GM12878 (cell line): ENCODE measurements around the gene CRYBA2. TPM values are rescaled to one million over a fixed set of nuclear protein-coding genes. Genes with fewer than 3 reads are reported as not detected.

ENCODE experiments used
- ATAC-seq: fragments of 200-7000 bp; cut with Tn5 transposase; 3 replicates; pipeline ENCODE4 v1.9.1; 2020; ENCODE audit warnings: mild to moderate bottlenecking, moderate library complexity
- BruUV-seq: library from RNA; stranded (reverse); fragments of 400-500 nt; replicated peaks from 2 replicates; lab custom pipeline; 2021; lab: Mats Ljungman, UMichigan
- CTCF ChIA-PET: fragments of 300-600 bp; sonication (Branson Sonifier 250); formaldehyde crosslinking; extraction: SDS; loops from one replicate; lab custom pipeline; 2021; ENCODE audit warnings: inconsistent platforms; lab: Yijun Ruan, JAX
- POLR2A ChIA-PET: fragments of 350-600 bp; formaldehyde crosslinking; extraction: SDS; loops from one replicate; lab custom pipeline; 2021; ENCODE audit warnings: inconsistent platforms; lab: Charles Lee
- RAD21 ChIA-PET: fragments of 300-600 bp; sonication (Branson Sonifier 250); formaldehyde crosslinking; loops from one replicate; lab custom pipeline; 2023; ENCODE audit warnings: antibody characterized with exemption; ENCODE audit not compliant: unreplicated experiment; lab: Charles Lee
- SMC1A ChIA-PET: fragments of 300-600 bp; sonication (Branson Sonifier 250); formaldehyde crosslinking; loops from one replicate; lab custom pipeline; 2023; ENCODE audit not compliant: unreplicated experiment, uncharacterized antibody; lab: Charles Lee
- DNase-seq: peaks from one replicate; pipeline ENCODE4 v3.0.0-alpha.2; 2011; ENCODE audit warnings: low read depth, low spot score
- FAIRE-seq: peaks from 3 replicates; lab custom pipeline; 2011; peaks lifted over from hg19 to GRCh38; lab: Jason Lieb, UNC
- H2AFZ ChIP-seq: 2 replicates; pipeline ENCODE4 v1.6.0; 2011; ENCODE audit warnings: low read depth, low read length, control low read depth; ENCODE audit not compliant: control insufficient read depth
- H3K27ac ChIP-seq: 2 replicates; pipeline ENCODE4 v1.5.1; 2011; ENCODE audit warnings: control low read depth; ENCODE audit not compliant: control insufficient read depth, insufficient read depth
- H3K27me3 ChIP-seq, 2 experiments: replicated peaks in 1 of 2; 2 replicates each; pipeline versions ENCODE4 v1.6.0 to v1.6.1; 2011; ENCODE audit warnings: low read length in 1 of 2; ENCODE audit not compliant: control insufficient read depth in 2 of 2, insufficient read depth in 2 of 2
- H3K36me3 ChIP-seq, 2 experiments: 2 replicates each; pipeline ENCODE4 v1.5.1; 2011; ENCODE audit warnings: low read length in 1 of 2; ENCODE audit not compliant: control insufficient read depth in 2 of 2, insufficient read depth in 2 of 2
- H3K4me1 ChIP-seq: 2 replicates; pipeline ENCODE4 v1.6.1; 2011; ENCODE audit warnings: mild to moderate bottlenecking, low read length, moderate library complexity, mixed read lengths; ENCODE audit not compliant: control insufficient read depth, insufficient read depth
- H3K4me2 ChIP-seq: 2 replicates; pipeline ENCODE4 v1.6.0; 2011; ENCODE audit warnings: control low read depth; ENCODE audit not compliant: control insufficient read depth, insufficient read depth
- H3K4me3 ChIP-seq: fragments of 200-600 bp; sonication (generic); 2 replicates; pipeline ENCODE4 v1.5.1; 2016
- H3K79me2 ChIP-seq: 2 replicates; pipeline ENCODE4 v1.6.0; 2011; ENCODE audit warnings: low read length; ENCODE audit not compliant: control insufficient read depth, insufficient read depth
- H3K9ac ChIP-seq: 2 replicates; pipeline ENCODE4 v1.8.0; 2011; ENCODE audit warnings: low read length, control low read depth, mixed read lengths; ENCODE audit not compliant: control insufficient read depth, insufficient read depth
- H3K9me3 ChIP-seq: replicated peaks from 3 replicates; pipeline ENCODE4 v1.5.1; 2011; ENCODE audit warnings: mild to moderate bottlenecking, low read length; ENCODE audit not compliant: control insufficient read depth, insufficient read depth
- H4K20me1 ChIP-seq: 2 replicates; pipeline ENCODE4 v1.6.0; 2011; ENCODE audit not compliant: control insufficient read depth, insufficient read depth
- EGR1 ChIP-seq, 2 experiments: IDR thresholded peaks; 1 replicate in 1 of 2; 2 replicates in 1 of 2; pipeline ENCODE4 v1.6.1; 2011 to 2012; ENCODE audit warnings: low read depth in 2 of 2, low read length in 2 of 2, borderline replicate concordance in 1 of 2, mild to moderate bottlenecking in 1 of 2, moderate library complexity in 1 of 2
- JUND ChIP-seq: IDR thresholded peaks from 2 replicates; pipeline ENCODE4 v1.6.1; 2012; ENCODE audit warnings: low read depth, mild to moderate bottlenecking, low read length, improper control_type of control experiment, moderate library complexity
- MYC ChIP-seq: IDR thresholded peaks from 2 replicates; pipeline ENCODE4 v1.6.1; 2011; ENCODE audit warnings: mild to moderate bottlenecking, low read length, moderate library complexity, inconsistent platforms; ENCODE audit not compliant: insufficient read depth, insufficient replicate concordance, insufficient read length, severe bottlenecking
- NR2F1 ChIP-seq: fragments of 450-650 bp; conservative IDR thresholded peaks from 2 replicates; pipeline ENCODE4 v1.6.1; 2017; ENCODE audit warnings: mild to moderate bottlenecking
- NRF1 ChIP-seq: conservative IDR thresholded peaks from 2 replicates; pipeline ENCODE4 v1.6.1; 2011; ENCODE audit warnings: mild to moderate bottlenecking, low read depth, low read length, improper control_type of control experiment
- SREBF2 ChIP-seq: IDR thresholded peaks from 2 replicates; pipeline ENCODE4 v1.6.1; 2012; ENCODE audit warnings: mild to moderate bottlenecking, low read length
- ZBTB11 ChIP-seq: fragments of 450-650 bp; formaldehyde crosslinking; IDR thresholded peaks from 2 replicates; pipeline ENCODE4 v1.5.0; 2022; ENCODE audit warnings: mild to moderate bottlenecking, missing genetic modification characterization
- WGBS: methylation state at CpG from one replicate; pipeline ENCODE4 v1.1.6; 2016; ENCODE audit warnings: low lambda C conversion rate; ENCODE audit not compliant: insufficient replicate concordance, insufficient coverage; ENCODE audit errors: missing lambda C conversion rate; 5-methylcytosine and 5-hydroxymethylcytosine counted together
- in situ Hi-C: fragments of 300-500 bp; cut with MboI; formaldehyde crosslinking; loops from 9 replicates; pipeline ENCODE4 v1.14.3; 2018; ENCODE audit warnings: mixed read lengths
- intact Hi-C: fragments of 100-400 bp; cut with micrococcal nuclease; formaldehyde crosslinking; loops from one replicate; pipeline ENCODE4 v1.14.2; 2022; ENCODE audit not compliant: unreplicated experiment
- polyA plus RNA-seq, 11 experiments: library from polyadenylated mRNA; depleted of rRNA in 4 of 11; unstranded in 6 of 11; stranded (reverse) in 5 of 11; fragments of >200 nt; fragmentation: Nextera tagmentation in 4 of 11; fragmentation: Illumina TruSeq in 1 of 11; extraction: Ambion mirVana in 4 of 11; extraction: Trizol in 1 of 11; gene quantifications; 1 replicate in 1 of 11; 2 replicates in 10 of 11; pipeline versions ENCODE4 v1.2.1 to v1.2.3, GENCODE V29; 2011 to 2016; ENCODE audit warnings: inconsistent platforms in 2 of 11, missing spikeins in 2 of 11, low read depth in 1 of 11
- total RNA-seq, 4 experiments: library from RNA; depleted of rRNA in 3 of 4; stranded (reverse); fragments of >200 nt in 3 of 4; fragmentation: Illumina TruSeq in 1 of 4; extraction: Trizol in 1 of 4; gene quantifications; 2 replicates each; pipeline versions ENCODE4 v1.2.1 to v1.2.3, GENCODE V29; 2013 to 2021

CRYBA2 gene
- total and polyA plus RNA-seq, 10 of the 15 experiments (the other 5 are each of a cell fraction or from before 2014, with no cell fraction given): not detected

GRCh38 chr2:218957671-218958070 lies 35.6 kb downstream of the CRYBA2 start:
- H2AFZ ChIP-seq: no peak overlapping the region
- ChIA-PET SMC1A (interaction anchor here (0.6 kb wide), 1 partner anchor 18 kb away, joined by 3 read pairs; no protein-coding TSS in a partner anchor), CTCF (interaction anchor here (0.9 to 2.4 kb wide), 3 partner anchors 60 to 102 kb away, joined by 3 to 11 read pairs (median 4); no protein-coding TSS in a partner anchor), POLR2A (no interaction called here), RAD21 (no interaction called here)
- no peaks in the 10 kb centered on the region for H3K9me3 ChIP-seq
- H3K27me3 ChIP-seq: peaks cover 12 to 13% of the 10 kb centered on the region in 2 experiments; a peak in 3 of 4 replicates
- intact Hi-C loops (no loop called here), in situ Hi-C loops (no loop called here)
- BruUV-seq: no TSS peak
- H3K9ac ChIP-seq: no peak overlapping the region
- no peak overlapping the region for H3K27ac ChIP-seq
- no peaks in the 10 kb centered on the region for H4K20me1 ChIP-seq
- no peaks in the 10 kb centered on the region for H3K4me1 ChIP-seq
- FAIRE-seq: no peak
- DNase-seq: no peak
- H3K4me3 ChIP-seq: no peak overlapping the region
- H3K79me2 ChIP-seq: no peaks in the 10 kb centered on the region
- H3K36me3 ChIP-seq: no peaks in the 10 kb centered on the region
- H3K4me2 ChIP-seq: no peak overlapping the region
- TF ChIP-seq NR2F1 (no peak), MYC (no peak), EGR1 (IDR thresholded peaks at IDR 0.05; ENCODE audit: borderline replicate concordance in 1 of 2, low read depth in 2 of 2, low read length in 2 of 2) (no peak), NRF1 (no peak), JUND (no peak), ZBTB11 (CRISPR knock-in tag) (no peak), SREBF2 (no peak)
- WGBS: 38% methylated on average over 4 of the region's 4 CpGs
- ATAC-seq: no peak
